H1 (cell line): ENCODE measurements around the gene COX6A2. TPM values are rescaled to one million over a fixed set of nuclear protein-coding genes. Genes with fewer than 3 reads are reported as not detected.

Experiments used
- CTCF ChIA-PET: fragments of 300-600 bp; sonication (Branson Sonifier 250); formaldehyde crosslinking; loops from one replicate; lab custom pipeline; 2021; ENCODE audit not compliant: partially characterized antibody; lab: Charles Lee
- POLR2A ChIA-PET: fragments of 300-600 bp; sonication (Branson Sonifier 250); formaldehyde crosslinking; loops from one replicate; lab custom pipeline; 2021; ENCODE audit warnings: inconsistent platforms; ENCODE audit not compliant: partially characterized antibody; lab: Charles Lee
- DNase-seq, 2 experiments: peaks; one replicate each; pipeline versions ENCODE4 v3.0.0 to v3.0.0-alpha.2; 2010 to 2022; ENCODE audit warnings: low spot score in 2 of 2, low read depth in 1 of 2, mixed read lengths in 1 of 2
- FAIRE-seq: peaks from 2 replicates; lab custom pipeline; 2011; peaks lifted over from hg19 to GRCh38; lab: Jason Lieb, UNC
- H2AFZ ChIP-seq: 2 replicates; pipeline ENCODE4 v1.8.1; 2012; ENCODE audit warnings: low read length, inconsistent platforms
- H2AK5ac ChIP-seq: 2 replicates; pipeline ENCODE4 v1.6.1; 2013; ENCODE audit warnings: low read depth, low read length
- H2BK120ac ChIP-seq: replicated peaks from 2 replicates; pipeline ENCODE3; 2013; ENCODE audit warnings: low read depth, low read length, inconsistent platforms
- H2BK12ac ChIP-seq: 2 replicates; pipeline ENCODE4 v1.6.1; 2013; ENCODE audit warnings: low read depth, low read length
- H2BK15ac ChIP-seq: 2 replicates; pipeline ENCODE4 v1.6.1; 2013; ENCODE audit warnings: low read length
- H2BK20ac ChIP-seq: 2 replicates; pipeline ENCODE4 v1.6.1; 2013; ENCODE audit warnings: low read length
- H2BK5ac ChIP-seq: 2 replicates; pipeline ENCODE4 v1.6.1; 2013; ENCODE audit warnings: low read depth, low read length
- H3K14ac ChIP-seq: 2 replicates; pipeline ENCODE4 v1.6.1; 2013; ENCODE audit warnings: inconsistent platforms; ENCODE audit not compliant: insufficient read length
- H3K18ac ChIP-seq: 2 replicates; pipeline ENCODE4 v1.6.1; 2013; ENCODE audit warnings: low read length; ENCODE audit errors: extremely low read depth
- H3K23ac ChIP-seq: 2 replicates; pipeline ENCODE4 v1.6.1; 2013; ENCODE audit warnings: inconsistent platforms; ENCODE audit not compliant: insufficient read length
- H3K23me2 ChIP-seq: 2 replicates; pipeline ENCODE4 v1.6.1; 2013; ENCODE audit warnings: low read depth, low read length
- H3K27ac ChIP-seq: 2 replicates; pipeline ENCODE4 v1.6.1; 2011; ENCODE audit warnings: low read depth, low read length, inconsistent platforms
- H3K27me3 ChIP-seq, 4 experiments: replicated peaks in 1 of 4; 1 replicate in 1 of 4; 2 replicates in 3 of 4; pipeline versions ENCODE4 v1.6.1 to v1.8.1; 2011 to 2013; ENCODE audit warnings: low read length in 3 of 4, mild to moderate bottlenecking in 3 of 4, inconsistent platforms in 2 of 4, mixed read lengths in 2 of 4, moderate library complexity in 1 of 4; ENCODE audit not compliant: control insufficient read depth in 3 of 4, insufficient read depth in 3 of 4; ENCODE audit errors: extremely low read depth in 1 of 4
- H3K36me3 ChIP-seq, 4 experiments: 2 replicates each; pipeline versions ENCODE4 v1.6.1 to v1.8.1; 2011 to 2013; ENCODE audit warnings: mild to moderate bottlenecking in 4 of 4, low read length in 3 of 4, moderate library complexity in 2 of 4, control low read depth in 1 of 4, inconsistent platforms in 1 of 4; ENCODE audit not compliant: insufficient read depth in 4 of 4, control insufficient read depth in 2 of 4
- H3K4ac ChIP-seq: replicated peaks from 2 replicates; pipeline ENCODE3; 2013; ENCODE audit warnings: low read length, low read depth, mixed read lengths, inconsistent platforms; ENCODE audit not compliant: insufficient read length
- H3K4me1 ChIP-seq, 4 experiments: replicated peaks in 1 of 4; 1 replicate in 1 of 4; 2 replicates in 3 of 4; pipeline versions ENCODE4 v1.6.1 to v1.8.1; 2011 to 2013; ENCODE audit warnings: low read length in 3 of 4, inconsistent platforms in 2 of 4, mixed read lengths in 1 of 4; ENCODE audit not compliant: insufficient read depth in 4 of 4, control insufficient read depth in 3 of 4
- H3K4me2 ChIP-seq, 2 experiments: 2 replicates each; pipeline versions ENCODE4 v1.6.1 to v1.8.1; 2011 to 2013; ENCODE audit warnings: low read depth in 2 of 2, low read length in 2 of 2, control low read depth in 1 of 2, inconsistent platforms in 1 of 2, mild to moderate bottlenecking in 1 of 2; ENCODE audit not compliant: insufficient read depth in 1 of 2
- H3K4me3 ChIP-seq, 4 experiments: fragments of 200-600, 300-600 bp in 1 of 4; sonication (generic), shearing (Covaris generic), sonication (Bioruptor Twin) in 1 of 4; 2 replicates each; pipeline versions ENCODE4 v1.5.1 to v1.8.1; 2011 to 2016; ENCODE audit warnings: low read length in 4 of 4, low read depth in 3 of 4, control low read depth in 2 of 4, inconsistent platforms in 2 of 4, mild to moderate bottlenecking in 2 of 4, mixed read lengths in 1 of 4, moderate library complexity in 1 of 4; ENCODE audit not compliant: insufficient read depth in 2 of 4; ENCODE audit errors: extremely low read depth in 1 of 4
- H3K56ac ChIP-seq: replicated peaks from 2 replicates; pipeline ENCODE3; 2013; ENCODE audit warnings: low read depth, mild to moderate bottlenecking, mixed read lengths, low read length, inconsistent platforms; ENCODE audit not compliant: insufficient read length
- H3K79me1 ChIP-seq: 2 replicates; pipeline ENCODE4 v1.6.1; 2013; ENCODE audit warnings: low read depth, low read length, control low read depth
- H3K79me2 ChIP-seq, 2 experiments: 2 replicates each; pipeline versions ENCODE4 v1.6.1 to v1.8.1; 2012 to 2013; ENCODE audit warnings: low read length in 2 of 2, mild to moderate bottlenecking in 2 of 2, inconsistent platforms in 1 of 2; ENCODE audit not compliant: insufficient read depth in 2 of 2, control insufficient read depth in 1 of 2
- H3K9ac ChIP-seq, 4 experiments: replicated peaks in 1 of 4; 1 replicate in 1 of 4; 2 replicates in 3 of 4; pipeline versions ENCODE4 v1.6.1 to v1.8.1; 2011 to 2013; ENCODE audit warnings: low read depth in 3 of 4, low read length in 3 of 4, control low read depth in 2 of 4, mild to moderate bottlenecking in 2 of 4, moderate library complexity in 2 of 4, inconsistent platforms in 1 of 4; ENCODE audit errors: extremely low read depth in 1 of 4
- H3K9me3 ChIP-seq, 2 experiments: 2 replicates each; pipeline versions ENCODE4 v1.6.1 to v1.8.1; 2012 to 2013; ENCODE audit warnings: mild to moderate bottlenecking in 2 of 2, moderate library complexity in 2 of 2, control low read depth in 1 of 2, inconsistent platforms in 1 of 2, low read depth in 1 of 2, low read length in 1 of 2, mixed read lengths in 1 of 2; ENCODE audit not compliant: insufficient read depth in 2 of 2
- H4K20me1 ChIP-seq, 2 experiments: replicated peaks in 1 of 2; 2 replicates each; pipeline versions ENCODE3 to v1.8.1; 2011 to 2013; ENCODE audit warnings: inconsistent platforms in 2 of 2, low read length in 2 of 2, mild to moderate bottlenecking in 1 of 2; ENCODE audit not compliant: insufficient read depth in 2 of 2, control insufficient read depth in 1 of 2
- H4K5ac ChIP-seq: 2 replicates; pipeline ENCODE4 v1.6.1; 2013; ENCODE audit warnings: low read length, low read depth, mixed read lengths, inconsistent platforms; ENCODE audit not compliant: insufficient read length
- H4K8ac ChIP-seq: 2 replicates; pipeline ENCODE4 v1.8.0; 2013; ENCODE audit warnings: mild to moderate bottlenecking, moderate library complexity, low read length, inconsistent platforms; ENCODE audit not compliant: insufficient read depth; ENCODE audit errors: extremely low read depth
- H4K91ac ChIP-seq: replicated peaks from 2 replicates; pipeline ENCODE3; 2013; ENCODE audit warnings: low read length, mixed read lengths, inconsistent platforms; ENCODE audit not compliant: insufficient read length
- CEBPB ChIP-seq: IDR thresholded peaks from 2 replicates; pipeline ENCODE4 v1.6.1; 2012; ENCODE audit warnings: low read depth, low read length
- EZH2 ChIP-seq: fragments of 200-600 bp; sonication (generic); IDR thresholded peaks from 2 replicates; pipeline ENCODE4 v1.7.1; 2012; ENCODE audit warnings: low read depth, mild to moderate bottlenecking, moderate library complexity, low read length, inconsistent platforms; ENCODE audit not compliant: severe bottlenecking
- FOSL1 ChIP-seq: IDR thresholded peaks from 2 replicates; pipeline ENCODE4 v1.6.1; 2011; ENCODE audit warnings: mild to moderate bottlenecking, low read depth, low read length, moderate library complexity; ENCODE audit not compliant: insufficient read depth
- POLR2A ChIP-seq, 2 experiments: IDR thresholded peaks; 1 replicate in 1 of 2; 2 replicates in 1 of 2; pipeline ENCODE4 v1.6.1; 2011; ENCODE audit warnings: low read depth in 2 of 2, low read length in 2 of 2, mild to moderate bottlenecking in 2 of 2; ENCODE audit errors: control extremely low read depth in 1 of 2
- SP1 ChIP-seq: IDR thresholded peaks from 2 replicates; pipeline ENCODE4 v1.6.1; 2011; ENCODE audit warnings: low read depth, low read length
- TCF12 ChIP-seq: IDR thresholded peaks from 2 replicates; pipeline ENCODE4 v1.6.1; 2011; ENCODE audit warnings: low read depth, mild to moderate bottlenecking, low read length
- ZNF274 ChIP-seq: IDR thresholded peaks from 2 replicates; pipeline ENCODE4 v1.7.0; 2012; ENCODE audit warnings: low read length, borderline replicate concordance; ENCODE audit errors: extremely low read depth
- WGBS, 2 experiments: shearing (Covaris generic) in 1 of 2; methylation state at CpG; one replicate each; pipeline versions ENCODE4 v1.1.6 to v1.1.7; 2013 to 2015; ENCODE audit warnings: low lambda C conversion rate in 2 of 2, mixed read lengths in 2 of 2, inconsistent platforms in 1 of 2, low coverage in 1 of 2, missing lambda C conversion rate in 1 of 2; ENCODE audit not compliant: insufficient replicate concordance in 2 of 2, insufficient coverage in 1 of 2, insufficient read length in 1 of 2; ENCODE audit errors: extremely low coverage in 1 of 2, missing lambda C conversion rate in 1 of 2; 5-methylcytosine and 5-hydroxymethylcytosine counted together
- polyA plus RNA-seq, 7 experiments: library from polyadenylated mRNA; depleted of rRNA in 3 of 7; stranded (reverse) in 5 of 7; unstranded in 2 of 7; fragments of >200 nt in 5 of 7; fragments of 200-250 nt in 2 of 7; gene quantifications; 1 replicate in 5 of 7; 2 replicates in 1 of 7; 4 replicates in 1 of 7; pipeline versions ENCODE4 v1.2.1 to v1.2.3, GENCODE V29; 2011 to 2013; ENCODE audit warnings: missing spikeins in 2 of 7, mixed read lengths in 2 of 7
- total RNA-seq: library from RNA; stranded (reverse); fragmentation: NEBNext Ultra II Directional; extraction: Animal tissue kit (Norgen Biotek cat#: 25700); gene quantifications from 2 replicates; pipeline ENCODE4 v1.2.1, GENCODE V29; 2021

COX6A2 gene
- total and polyA plus RNA-seq, 2 of the 8 experiments (the other 6 are each of a cell fraction or from before 2014, with no cell fraction given), result 0.79 TPM; not detected in 1

- FAIRE-seq (no peak), DNase-seq (no peak)
- Histone ChIP-seq H3K27me3 (peaks cover 2 to 41% (median 32%) of the 10 kb centered on the region in 4 experiments), H3K56ac (no peak overlapping the region), H3K23ac (no peak overlapping the region), H3K4me1 (peaks cover 0 to 12% (median 3%) of the 10 kb centered on the region in 4 experiments; a peak in 5 of 7 replicates), H3K27ac (no peak overlapping the region), H3K23me2 (peaks cover 19% of the 10 kb centered on the region; the same call in 1 of the 2 replicates), H3K79me1 (no peaks in the 10 kb centered on the region), H3K18ac (no peak overlapping the region), H2AK5ac (no peak overlapping the region), H3K4ac (no peak overlapping the region), H4K20me1 (peaks cover 0 to 3% of the 10 kb centered on the region in 2 experiments), H3K4me3 (no peak overlapping the region), H2BK12ac (no peak overlapping the region), H3K79me2 (no peaks in the 10 kb centered on the region), H2BK120ac (no peak overlapping the region), H2AFZ (no peak overlapping the region), H3K14ac (no peak overlapping the region), H2BK5ac (no peak overlapping the region), H2BK15ac (no peak overlapping the region), H3K9me3 (no peaks in the 10 kb centered on the region), H4K8ac (no peak overlapping the region), H3K36me3 (no peaks in the 10 kb centered on the region), H3K4me2 (no peak overlapping the region), H2BK20ac (no peak overlapping the region), H4K91ac (no peak overlapping the region), H3K9ac (no peak overlapping the region), H4K5ac (no peak overlapping the region)
- 92% methylated on average over 12 of the region's 12 CpGs; no CpG with 5 or more reads in 1 of the 2 experiments for WGBS, 2 experiments
- no peak for TF ChIP-seq EZH2
- no peak for TF ChIP-seq FOSL1
- TF ChIP-seq ZNF274, result no peak
- no peak for TF ChIP-seq SP1
- TF ChIP-seq POLR2A (IDR thresholded peaks at IDR 0.05; ENCODE audit: control extremely low read depth in 1 of 2, low read depth in 2 of 2, low read length in 2 of 2), result no peak
- TF ChIP-seq TCF12, result no peak
- no peak for TF ChIP-seq CEBPB
- CTCF ChIA-PET, result interaction anchor here (0.9 to 5.1 kb wide), 4 partner anchors 13 to 260 kb away, joined by 3 to 35 read pairs (median 3); no protein-coding TSS in a partner anchor
- POLR2A ChIA-PET, result interaction anchor here (6.0 kb wide), 1 partner anchor 15 kb away, joined by 40 read pairs; the partner anchor contains the start of gene ARMC5
Measured at GRCh38 chr16:31474173-31474714, 46.1 kb upstream of the COX6A2 start.
